ENCODE results near the gene LRP1B. TPM values are rescaled to one million over a fixed set of nuclear protein-coding genes. Genes with fewer than 3 reads are reported as not detected.

Gene LRP1B
- polyA plus RNA-seq, 1 of the 3 experiments (the other 2 are of a cell fraction), result 0.28 TPM

DNA sequence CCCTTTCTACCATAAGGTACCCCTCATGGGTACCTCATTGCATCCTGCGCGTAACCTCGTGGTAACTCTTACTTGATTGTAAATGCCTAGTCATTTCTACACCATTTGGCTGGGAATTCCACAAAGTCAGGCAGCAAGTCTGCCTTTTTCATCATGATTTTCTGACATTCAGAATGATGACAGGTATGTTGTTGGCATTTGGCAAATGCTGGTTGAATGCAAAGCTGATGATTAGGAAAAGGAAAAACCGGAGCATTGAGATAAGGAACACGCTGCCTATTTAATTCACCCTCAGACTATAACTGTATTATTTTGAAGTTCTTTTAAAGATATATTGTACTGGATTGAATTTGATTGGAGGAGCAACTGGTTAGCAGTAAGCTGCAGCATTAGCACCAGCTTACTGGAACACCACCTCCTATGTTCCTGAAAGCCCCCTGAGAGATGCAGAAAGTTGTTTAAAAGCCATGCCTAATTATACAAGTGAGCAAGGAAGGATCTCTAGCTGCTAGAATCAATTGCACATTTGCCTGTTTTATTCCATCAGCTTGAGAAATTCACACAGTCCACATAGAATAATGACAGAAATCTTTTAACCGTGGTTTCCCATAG lies 520.1 kb downstream of the LRP1B start:
- DNase-seq, result no peak
- no peaks in the 10 kb centered on the region for H4K20me1 ChIP-seq (ENCODE audit: insufficient read depth)
- H2AFZ ChIP-seq (ENCODE audit: low read depth), result peak overlapping the region; percentile 65
- H3K9me2 ChIP-seq, result no peaks in the 10 kb centered on the region
- POLR2A ChIA-PET, result no interaction called here
- no peaks in the 10 kb centered on the region for H3K27me3 ChIP-seq (ENCODE audit: insufficient read depth)
- H3K4me1 ChIP-seq (ENCODE audit: control insufficient read depth in 1 of 2, insufficient read depth in 2 of 2, low read depth in 1 of 2, low read length in 1 of 2), result peaks cover 3 to 13% of the 10 kb centered on the region in 2 experiments; a peak in 2 of 4 replicates
- no peak overlapping the region for H3K4me3 ChIP-seq (ENCODE audit: low read depth in 2 of 2, low read length in 1 of 2)
- CTCF ChIA-PET, result interaction anchor here (1.3 kb wide), 1 partner anchor 21 kb away, joined by 4 read pairs; no protein-coding TSS in a partner anchor
- TF ChIP-seq TCF12 (IDR thresholded peaks at IDR 0.05), result no peak
- TF ChIP-seq TAF1 (IDR thresholded peaks at IDR 0.05; ENCODE audit: borderline replicate concordance, low read depth, low read length), result no peak
- no peak for TF ChIP-seq FOXM1 (IDR thresholded peaks at IDR 0.05; ENCODE audit: low read depth)
- TF ChIP-seq MXI1 (IDR thresholded peaks at IDR 0.05; ENCODE audit: low read depth, low read length), result no peak
- TF ChIP-seq EZH2phosphoT487 (IDR thresholded peaks at IDR 0.05; ENCODE audit: borderline replicate concordance, low read depth), result no peak
- no peak for TF ChIP-seq RXRA (IDR thresholded peaks at IDR 0.05; ENCODE audit: borderline replicate concordance, low read depth)
- no peak for TF ChIP-seq CTCF (IDR thresholded peaks at IDR 0.05)
- no peak for TF ChIP-seq RAD21 (IDR thresholded peaks at IDR 0.05; ENCODE audit: low read length)
- TF ChIP-seq, protein P1, sequence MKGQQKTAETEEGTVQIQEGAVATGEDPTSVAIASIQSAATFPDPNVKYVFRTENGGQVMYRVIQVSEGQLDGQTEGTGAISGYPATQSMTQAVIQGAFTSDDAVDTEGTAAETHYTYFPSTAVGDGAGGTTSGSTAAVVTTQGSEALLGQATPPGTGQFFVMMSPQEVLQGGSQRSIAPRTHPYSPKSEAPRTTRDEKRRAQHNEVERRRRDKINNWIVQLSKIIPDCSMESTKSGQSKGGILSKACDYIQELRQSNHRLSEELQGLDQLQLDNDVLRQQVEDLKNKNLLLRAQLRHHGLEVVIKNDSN (IDR thresholded peaks at IDR 0.05; ENCODE audit: borderline replicate concordance, low read depth), result no peak
- H3K9me3 ChIP-seq, result no peaks in the 10 kb centered on the region
- H3K9ac ChIP-seq, result no peak overlapping the region
- H3K79me2 ChIP-seq (ENCODE audit: insufficient read depth), result no peaks in the 10 kb centered on the region
- 89% methylated on average over 6 of the region's 6 CpGs for WGBS (ENCODE audit: low lambda C conversion rate)
- no peaks in the 10 kb centered on the region for H3K36me3 ChIP-seq (replicated peaks in 1 of 2; ENCODE audit: control insufficient read depth in 1 of 2, insufficient read depth in 2 of 2, low read length in 1 of 2)
- peak overlapping the region in 1 of 2 experiments; percentile 28; a peak in 2 of 4 replicates for H3K27ac ChIP-seq (ENCODE audit: low read depth in 2 of 2, low read length in 1 of 2)
- peak overlapping the region; percentile 42; the same call in 1 of the 2 replicates for H3K4me2 ChIP-seq
- H3F3A ChIP-seq (replicated peaks; ENCODE audit: insufficient read depth), result peaks cover 11% of the 10 kb centered on the region

GRCh38 chr2:141605163-141605562 lies 525.7 kb downstream of the LRP1B start:
- H3K4me1 ChIP-seq (ENCODE audit: control insufficient read depth in 1 of 2, insufficient read depth in 2 of 2, low read depth in 1 of 2, low read length in 1 of 2), result no peaks in the 10 kb centered on the region; a peak in 1 of 4 replicates
- ChIA-PET POLR2A (no interaction called here), CTCF (interaction anchor here (0.9 kb wide), 1 partner anchor 10 kb away, joined by 3 read pairs; no protein-coding TSS in a partner anchor)
- no peak overlapping the region for H2AFZ ChIP-seq (ENCODE audit: low read depth)
- no peaks in the 10 kb centered on the region for H3K27me3 ChIP-seq (ENCODE audit: insufficient read depth)
- H3K79me2 ChIP-seq (ENCODE audit: insufficient read depth), result no peaks in the 10 kb centered on the region
- H3F3A ChIP-seq (replicated peaks; ENCODE audit: insufficient read depth), result no peaks in the 10 kb centered on the region
- no peak overlapping the region for H3K9ac ChIP-seq
- no peak overlapping the region for H3K27ac ChIP-seq (ENCODE audit: low read depth in 2 of 2, low read length in 1 of 2)
- no peak overlapping the region for H3K4me2 ChIP-seq
- H3K4me3 ChIP-seq (ENCODE audit: low read depth in 2 of 2, low read length in 1 of 2), result no peak overlapping the region
- H3K36me3 ChIP-seq (replicated peaks in 1 of 2; ENCODE audit: control insufficient read depth in 1 of 2, insufficient read depth in 2 of 2, low read length in 1 of 2), result no peaks in the 10 kb centered on the region
- H3K9me2 ChIP-seq, result no peaks in the 10 kb centered on the region
- H4K20me1 ChIP-seq (ENCODE audit: insufficient read depth), result no peaks in the 10 kb centered on the region
- TF ChIP-seq, protein P1 (IDR thresholded peaks at IDR 0.05; ENCODE audit: borderline replicate concordance, low read depth), result no peak
- TF ChIP-seq MXI1 (IDR thresholded peaks at IDR 0.05; ENCODE audit: low read depth, low read length) (no peak), JUND (IDR thresholded peaks at IDR 0.05) (no peak), EZH2phosphoT487 (IDR thresholded peaks at IDR 0.05; ENCODE audit: borderline replicate concordance, low read depth) (no peak), RAD21 (IDR thresholded peaks at IDR 0.05; ENCODE audit: low read length) (no peak), RCOR1 (IDR thresholded peaks at IDR 0.05; ENCODE audit: low read length) (no peak), RXRA (IDR thresholded peaks at IDR 0.05; ENCODE audit: borderline replicate concordance, low read depth) (no peak), YY1 (IDR thresholded peaks at IDR 0.05; ENCODE audit: low read depth) (no peak), SIN3A (IDR thresholded peaks at IDR 0.05; ENCODE audit: borderline replicate concordance, low read depth, low read length) (no peak), TEAD4 (IDR thresholded peaks at IDR 0.05; ENCODE audit: borderline replicate concordance, insufficient read depth) (no peak)
- no peak for DNase-seq
- no peaks in the 10 kb centered on the region for H3K9me3 ChIP-seq
